AG08395 (cell line): ENCODE data around the gene LAMA2.

Source experiments
- DNase-seq: peaks from one replicate; pipeline ENCODE4 v3.0.0; 2012; ENCODE audit warnings: mixed read lengths, low spot score

LAMA2 gene

DNA sequence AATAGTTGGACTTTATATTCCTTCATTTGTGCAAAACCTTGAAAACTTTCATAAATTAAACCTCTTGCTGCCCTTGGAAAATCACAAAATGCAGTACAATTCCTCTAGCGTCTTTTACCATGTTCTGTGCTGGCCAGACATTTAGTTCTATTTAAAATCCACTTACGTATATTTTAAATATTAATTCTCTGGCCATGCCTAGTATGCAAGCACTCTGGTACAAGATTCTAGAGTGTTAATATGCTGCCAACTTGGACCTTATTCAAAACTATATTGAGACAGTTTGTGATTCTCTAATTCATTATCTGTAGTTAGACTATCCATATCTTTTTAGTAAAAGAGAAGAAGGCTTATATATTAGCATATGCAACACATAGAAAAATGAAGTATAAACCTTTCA is 498.9 kb downstream of the LAMA2 start:
- DNase-seq: no peak

GRCh38 chr6:129382916-129383315 is 500.0 kb downstream of the LAMA2 start:
- DNase-seq: no peak

- no peak for DNase-seq
These were observed 502.2 kb downstream of the LAMA2 start for GRCh38 chr6:129385117-129385516.

- no peak for DNase-seq
These were observed 508.0 kb downstream of the LAMA2 start for GRCh38 chr6:129390900-129391299.

GRCh38 chr6:129393654-129394053 is 510.7 kb downstream of the LAMA2 start:
- DNase-seq: no peak

GRCh38 chr6:129398764-129399163 is 515.8 kb downstream of the LAMA2 start:
- DNase-seq: no peak

DNA sequence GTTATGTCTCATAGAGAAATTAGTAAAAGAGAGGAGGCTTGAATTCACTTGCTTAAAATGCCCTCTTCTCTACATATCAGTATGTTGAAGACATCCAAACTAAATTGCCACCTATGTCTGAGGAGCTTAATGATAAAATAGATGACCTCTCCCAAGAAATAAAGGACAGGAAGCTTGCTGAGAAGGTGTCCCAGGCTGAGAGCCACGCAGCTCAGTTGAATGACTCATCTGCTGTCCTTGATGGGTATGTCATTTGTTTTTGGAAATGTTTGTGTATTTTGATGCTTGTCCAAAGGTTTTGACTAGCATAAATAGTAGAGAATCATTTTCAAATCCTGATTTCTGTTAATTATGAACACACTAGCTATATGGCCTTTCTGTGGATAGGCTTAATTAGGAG is 519.3 kb downstream of the LAMA2 start:
- no peak for DNase-seq

DNA sequence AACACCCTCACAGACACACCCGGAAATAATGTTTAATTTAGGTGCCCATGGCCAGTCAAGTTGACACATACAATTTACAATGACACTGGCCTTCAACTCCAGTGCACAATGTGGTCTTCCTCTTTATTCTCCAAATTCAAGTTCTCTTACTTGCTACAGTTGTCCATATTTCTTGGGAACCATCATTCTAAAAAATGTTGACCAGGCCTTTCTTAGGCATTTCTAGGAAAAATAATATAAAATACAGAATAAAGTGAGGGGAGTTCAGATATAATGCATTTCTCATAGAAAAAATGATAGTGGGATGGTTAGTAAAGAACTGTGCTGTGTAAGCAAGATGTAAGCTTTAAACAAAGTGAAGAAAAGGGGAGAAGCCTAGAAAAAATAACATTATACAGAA is 528.2 kb downstream of the LAMA2 start:
- no peak for DNase-seq

- no peak for DNase-seq
These were observed 533.5 kb downstream of the LAMA2 start for GRCh38 chr6:129416337-129416990.

DNA sequence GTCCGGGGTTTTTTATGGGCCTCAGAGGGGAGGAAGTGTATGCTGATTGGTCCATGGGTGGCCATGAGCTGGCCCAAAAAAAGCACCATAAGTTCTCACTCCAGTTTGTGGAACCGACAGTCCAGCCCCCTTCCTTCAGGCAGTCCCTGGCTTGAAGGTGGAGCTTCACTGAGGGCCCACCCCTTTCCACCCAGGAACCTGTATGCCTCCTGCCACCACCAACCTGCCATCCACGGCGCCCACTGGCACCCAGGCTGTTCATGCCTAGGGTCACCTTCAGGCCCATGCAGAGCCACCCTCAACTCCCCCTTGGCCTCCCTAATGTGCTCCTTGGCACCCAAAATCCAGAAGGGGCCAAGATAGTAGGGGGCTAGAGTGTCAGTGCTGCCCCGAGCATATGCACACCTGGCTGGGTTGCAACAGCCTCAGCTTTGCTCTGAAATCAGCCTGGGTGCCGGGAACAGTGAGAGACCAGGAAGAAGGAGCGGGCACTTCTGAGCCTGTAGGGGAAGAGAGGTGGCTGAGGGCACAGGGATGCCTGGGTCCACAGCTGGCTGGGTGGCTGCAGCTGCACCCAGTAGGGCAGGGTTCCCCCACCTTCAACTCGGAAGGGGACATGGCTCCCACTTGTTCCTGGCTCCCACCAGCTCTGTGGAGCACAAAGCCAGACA is 534.6 kb downstream of the LAMA2 start:
- DNase-seq: no peak

DNA sequence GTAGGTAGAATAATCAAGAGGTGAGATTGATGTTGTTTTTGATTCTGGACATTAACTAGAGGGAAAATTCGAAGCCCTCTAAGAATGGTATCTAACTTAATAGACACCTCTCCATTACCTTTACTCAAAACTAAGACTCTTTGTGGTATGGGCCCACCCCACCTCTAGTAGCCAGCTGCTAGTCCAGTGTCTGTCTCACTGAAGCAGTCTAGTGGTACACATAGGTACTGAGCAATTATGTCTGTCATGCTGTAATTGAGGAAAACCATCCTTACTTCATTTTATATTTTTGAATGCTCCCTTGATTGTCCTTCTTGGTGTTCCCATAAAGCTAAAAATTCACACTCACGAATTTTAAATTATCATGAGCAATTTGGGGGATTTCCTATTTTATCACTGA is 536.4 kb downstream of the LAMA2 start:
- DNase-seq: no peak

DNA sequence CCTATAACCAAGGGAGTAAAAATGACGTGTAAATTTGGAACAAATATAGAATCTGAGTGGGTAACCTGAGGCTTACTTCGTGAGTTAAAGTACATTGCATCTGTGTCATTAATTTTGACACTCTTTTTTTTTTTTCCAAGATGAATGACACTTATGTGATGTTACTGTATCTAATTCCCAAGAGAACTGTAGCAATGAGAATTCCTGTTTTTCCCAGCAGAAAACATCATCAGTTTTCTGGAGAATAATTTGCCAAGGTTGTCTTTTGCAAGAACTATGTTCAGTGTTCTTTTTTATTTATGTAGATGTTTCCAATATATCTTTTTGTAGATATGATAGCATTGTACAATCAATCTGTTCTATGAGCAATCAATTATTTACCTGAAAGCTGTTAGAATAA is 543.4 kb downstream of the LAMA2 start:
- DNase-seq: no peak

DNA sequence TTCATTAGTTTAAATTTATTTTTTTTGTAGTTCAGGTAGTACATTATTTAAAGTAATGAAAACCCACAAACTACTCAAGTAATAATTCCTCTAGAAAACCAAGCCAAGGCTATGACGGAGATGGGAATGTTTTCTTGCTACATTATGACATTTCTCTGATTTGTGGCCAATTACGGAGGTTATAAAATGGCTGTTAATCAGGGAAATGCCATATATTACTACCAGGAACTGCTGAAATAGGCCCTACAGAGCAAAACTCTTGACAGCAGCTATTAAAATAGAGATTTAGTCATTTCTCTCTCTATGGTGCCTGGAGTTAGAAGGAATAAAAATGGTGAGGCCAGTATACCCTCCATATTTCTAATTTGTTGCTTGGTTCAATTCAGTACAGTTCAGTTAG is 547.0 kb downstream of the LAMA2 start:
- no peak for DNase-seq

DNA sequence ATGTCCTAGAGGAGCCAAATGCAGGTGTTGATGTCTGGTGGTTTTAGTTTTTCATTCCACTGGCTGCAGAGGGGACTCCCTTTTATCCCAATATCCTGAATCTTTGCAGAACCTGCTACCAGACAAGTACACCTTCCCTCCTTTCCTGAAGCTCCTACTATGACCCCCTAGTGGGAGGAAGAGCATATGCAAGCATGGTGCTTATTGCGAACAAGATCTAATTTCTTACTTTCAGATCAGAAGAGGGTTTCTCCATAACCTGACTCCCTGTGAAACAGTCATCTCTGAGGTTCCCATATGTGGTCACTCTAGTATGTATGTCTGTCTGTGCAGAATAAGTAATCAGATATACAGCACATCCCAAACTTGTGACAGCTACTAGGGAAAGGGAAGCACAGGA is 549.8 kb downstream of the LAMA2 start:
- peak; percentile 4 for DNase-seq

DNA sequence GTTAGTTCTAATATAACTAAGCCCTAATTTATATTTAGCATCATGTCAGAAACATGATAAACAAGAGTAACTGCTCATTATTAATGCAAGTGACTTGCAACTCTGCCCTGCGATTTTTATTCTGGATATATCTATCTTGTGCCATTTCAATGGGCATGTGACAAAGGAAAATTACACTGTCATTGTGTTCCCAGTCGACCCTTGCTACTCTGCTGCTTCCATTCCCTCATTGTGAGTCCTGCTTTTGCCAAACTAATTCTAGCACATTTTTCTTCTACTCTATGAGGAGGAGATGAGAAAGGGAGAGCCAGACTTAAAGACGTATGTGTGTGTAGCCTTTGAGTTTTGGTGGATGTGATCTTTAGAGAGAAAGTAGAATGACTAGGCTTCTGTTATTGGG is 551.2 kb downstream of the LAMA2 start:
- no peak for DNase-seq

GRCh38 chr6:129440691-129441090 is 557.8 kb downstream of the LAMA2 start:
- no peak for DNase-seq

DNA sequence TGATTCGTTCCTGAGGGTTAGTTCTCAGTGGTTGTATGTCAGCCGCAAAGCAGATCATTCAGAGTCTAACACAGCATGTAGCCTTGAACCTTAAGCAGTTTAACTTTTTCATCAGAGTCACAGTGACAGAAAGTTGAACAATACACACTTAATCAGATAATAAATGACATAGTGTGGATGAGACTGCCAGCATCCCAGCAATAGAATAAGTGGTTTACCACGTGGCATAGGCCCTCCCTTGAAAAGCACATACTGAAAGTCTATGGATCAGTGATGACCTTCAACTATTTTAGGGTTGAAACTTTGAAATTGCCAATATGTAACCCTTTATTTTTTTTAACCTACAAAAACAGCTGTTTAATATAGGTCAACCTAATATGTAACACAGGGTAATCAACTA is 561.7 kb downstream of the LAMA2 start:
- DNase-seq: no peak

- no peak for DNase-seq
These were observed 563.6 kb downstream of the LAMA2 start for GRCh38 chr6:129446272-129447197.

GRCh38 chr6:129447198-129447565 is 564.2 kb downstream of the LAMA2 start:
- no peak for DNase-seq

GRCh38 chr6:129448965-129449364 is 566.0 kb downstream of the LAMA2 start:
- DNase-seq: no peak

GRCh38 chr6:129451187-129451586 is 568.2 kb downstream of the LAMA2 start:
- DNase-seq: no peak

DNA sequence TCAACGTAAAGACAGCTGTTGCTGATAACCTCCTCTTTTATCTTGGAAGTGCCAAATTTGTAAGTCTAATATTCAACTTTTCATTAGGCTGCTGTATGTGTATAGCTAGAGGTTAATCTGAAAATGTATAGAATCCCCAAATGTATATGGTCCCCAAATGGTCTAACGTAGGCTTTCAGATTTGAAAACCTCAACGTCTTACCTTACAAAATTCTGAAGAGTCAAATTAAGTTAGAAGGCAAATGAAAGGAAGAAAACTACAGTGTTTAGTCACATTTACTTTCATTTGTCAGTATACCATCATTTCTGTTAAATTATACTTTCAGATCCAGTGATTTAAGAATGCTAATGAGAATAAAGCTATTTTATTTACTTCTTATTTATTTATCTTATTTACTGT is 570.1 kb downstream of the LAMA2 start:
- DNase-seq: no peak

DNA sequence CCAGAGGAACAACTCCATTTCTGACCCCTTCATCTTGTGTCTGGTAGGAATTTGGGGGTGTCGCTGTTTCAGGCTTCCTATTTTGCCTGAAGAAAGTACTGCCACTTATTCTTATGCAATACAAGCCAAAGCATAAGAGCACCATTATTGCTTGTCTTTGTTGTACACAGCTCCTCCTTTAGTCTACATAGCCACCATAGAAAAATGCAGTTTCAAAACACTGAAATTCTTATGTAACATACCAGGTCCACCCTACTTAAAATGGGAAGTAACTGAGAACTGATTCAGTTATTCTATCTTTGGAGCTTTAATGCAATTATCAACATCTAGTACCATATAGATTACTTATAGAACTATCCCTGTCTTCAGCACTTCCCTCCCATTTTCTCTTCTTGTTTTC is 571.5 kb downstream of the LAMA2 start:
- DNase-seq: no peak
